GM19452 (cell line): ENCODE measurements around the gene GDF9.
"Not testable (repeated sequence)": the region's sequence is repeated elsewhere in the genome, so short reads cannot be mapped to it uniquely, and the experiment has no call there.

ENCODE experiments used
- ATAC-seq: cut with Tn5 transposase; IDR thresholded peaks from one replicate; pipeline ENCODE4 v1.9.1; 2021; ENCODE audit not compliant: unreplicated experiment

Gene GDF9

GRCh38 chr5:132873119-132873929, 7.1 kb upstream of the GDF9 start, which contains the start of gene LEAP2:
Gene LEAP2, plus strand, starts transcription at chr5:132873668. Its CDS starts 27 bp downstream, at chr5:132873695.
- ATAC-seq, result no peak

- ATAC-seq, result no peak
Observed at GRCh38 chr5:132872788-132873118, 6.5 kb upstream of the GDF9 start.

GRCh38 chr5:132871459-132872284, 5.4 kb upstream of the GDF9 start:
- no peak for ATAC-seq

- no peak for ATAC-seq
Observed at GRCh38 chr5:132870801-132871200, 4.5 kb upstream of the GDF9 start.

DNA sequence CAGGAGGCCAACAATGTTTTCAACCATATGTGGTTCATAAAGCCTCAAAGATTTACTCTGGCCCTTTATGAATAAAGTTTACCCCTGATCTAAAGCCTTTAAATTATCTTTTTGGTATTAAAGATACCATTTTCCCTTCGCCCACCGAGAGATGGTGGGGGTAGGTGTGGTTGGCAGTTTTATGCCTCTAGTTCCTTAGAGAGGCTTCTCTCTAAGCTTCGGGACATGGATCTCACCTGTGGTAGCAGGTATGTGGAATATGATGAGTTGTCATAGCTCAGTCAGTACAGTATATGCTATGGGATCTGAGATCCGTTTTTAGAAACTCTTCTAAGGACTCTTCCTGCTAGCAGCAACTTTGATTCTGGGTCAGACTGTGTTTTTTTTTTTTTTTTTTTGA, 2.5 kb upstream of the GDF9 start:
- ATAC-seq, result no peak

- peak; percentile 13 for ATAC-seq
Observed at GRCh38 chr5:132867046-132867451, 780 bp upstream of the GDF9 start.

- peak; percentile 14 for ATAC-seq
Observed at GRCh38 chr5:132865668-132866341, 464 bp downstream of the GDF9 start.

DNA sequence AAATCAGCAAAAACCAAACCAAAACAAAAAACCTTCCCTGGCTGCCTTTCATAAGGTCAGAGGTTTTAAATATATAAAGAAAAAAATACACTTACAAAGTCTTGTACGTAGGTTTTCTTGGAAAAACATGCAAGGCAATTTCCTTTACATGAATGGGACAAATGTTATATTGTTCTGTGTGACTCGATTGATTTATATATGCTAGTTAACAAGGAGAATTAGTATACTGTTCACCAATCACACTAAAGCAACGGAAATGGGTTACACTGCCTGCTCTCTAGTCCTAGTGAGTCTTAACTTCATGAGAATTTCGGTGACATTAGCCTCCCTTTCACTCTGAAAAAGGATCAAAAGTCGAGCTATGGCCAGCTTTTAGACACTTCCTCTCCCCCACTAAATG, 5.5 kb downstream of the GDF9 start:
- ATAC-seq, result no peak

DNA sequence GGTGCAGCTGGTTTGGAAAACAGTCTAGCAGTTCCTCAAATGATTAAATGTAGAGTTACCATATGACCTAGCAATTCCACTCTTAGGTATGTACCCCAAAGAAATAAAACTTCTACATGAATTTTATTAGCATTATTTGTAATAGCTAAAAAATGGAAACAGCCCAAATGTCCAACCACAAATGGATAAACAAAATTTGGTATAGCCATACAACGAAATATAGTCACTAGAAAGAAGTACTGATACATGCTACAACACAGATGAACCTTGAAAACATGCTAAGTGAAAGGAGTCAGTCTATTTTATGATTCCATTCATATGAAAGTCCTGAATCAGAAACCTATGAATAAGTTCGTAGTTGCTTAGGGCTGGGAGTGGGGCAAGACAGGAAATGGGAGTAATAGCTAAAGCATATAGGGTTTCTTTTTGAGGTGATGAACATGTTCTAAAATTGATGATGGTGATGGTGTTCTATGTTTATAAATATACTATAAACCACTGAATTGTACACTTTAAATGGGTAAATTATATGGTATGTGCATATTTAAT, 6.3 kb downstream of the GDF9 start:
- no peak for ATAC-seq

DNA sequence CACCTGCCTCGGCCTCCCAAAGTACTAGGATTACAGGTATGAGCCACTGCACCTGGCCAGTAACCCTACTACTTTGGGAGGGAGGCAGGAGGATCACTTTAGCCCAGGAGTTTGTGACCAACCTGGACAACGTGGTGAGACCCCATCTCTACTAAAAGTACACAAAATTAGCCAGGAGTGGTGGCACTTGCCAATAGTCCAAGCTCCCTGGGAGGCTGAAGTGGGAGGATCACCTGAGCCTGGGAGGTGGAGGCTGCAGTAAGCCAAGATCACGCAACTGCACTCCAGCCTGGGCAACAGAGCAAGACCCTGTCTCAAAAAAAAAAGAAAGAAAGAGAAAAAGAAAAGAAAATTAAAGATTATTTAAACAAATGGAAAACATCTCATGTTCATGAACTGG, 10.3 kb downstream of the GDF9 start:
- ATAC-seq, result no peak

GRCh38 chr5:132854992-132855391, 11.3 kb downstream of the GDF9 start:
- ATAC-seq, result not testable (repeated sequence)

- ATAC-seq, result no peak
Observed at GRCh38 chr5:132854301-132854700, 12.0 kb downstream of the GDF9 start.

DNA sequence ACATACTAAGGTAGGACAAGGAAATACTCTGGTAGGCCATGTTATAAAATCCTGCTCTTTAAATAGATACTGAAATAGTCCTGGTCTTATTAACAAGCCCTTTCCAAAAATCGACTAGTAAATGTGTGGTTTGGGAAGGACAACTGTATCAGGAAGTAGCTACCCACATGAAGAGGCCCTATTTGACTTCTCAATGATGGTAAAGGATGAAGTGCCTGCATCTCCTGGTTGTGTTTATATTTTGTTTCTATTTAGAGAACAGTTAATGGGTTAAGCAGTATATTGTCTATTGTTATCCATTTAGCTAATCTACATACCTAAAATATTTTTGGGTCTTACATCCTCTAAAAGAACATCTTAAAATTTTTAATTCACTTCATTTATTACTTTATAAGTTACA, 12.5 kb downstream of the GDF9 start:
- ATAC-seq, result no peak

DNA sequence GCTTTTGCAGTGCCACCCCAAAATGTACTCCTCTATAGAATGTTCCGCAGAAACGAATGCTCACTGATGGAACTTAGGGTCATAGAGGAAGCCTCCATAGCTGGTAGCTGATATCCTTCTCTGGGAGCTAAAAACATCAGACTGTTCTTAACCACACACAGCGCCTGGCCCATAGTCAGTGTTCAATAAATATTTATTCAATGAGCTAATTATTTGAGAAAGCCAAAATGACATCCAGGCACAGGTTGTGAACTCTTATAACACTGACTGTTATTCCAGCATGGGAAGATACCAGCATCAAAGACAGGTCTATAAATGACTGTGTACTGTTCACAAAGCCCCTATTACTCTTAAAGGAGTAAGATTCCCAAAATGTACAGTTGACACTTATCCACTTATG, 12.9 kb downstream of the GDF9 start:
- no peak for ATAC-seq

DNA sequence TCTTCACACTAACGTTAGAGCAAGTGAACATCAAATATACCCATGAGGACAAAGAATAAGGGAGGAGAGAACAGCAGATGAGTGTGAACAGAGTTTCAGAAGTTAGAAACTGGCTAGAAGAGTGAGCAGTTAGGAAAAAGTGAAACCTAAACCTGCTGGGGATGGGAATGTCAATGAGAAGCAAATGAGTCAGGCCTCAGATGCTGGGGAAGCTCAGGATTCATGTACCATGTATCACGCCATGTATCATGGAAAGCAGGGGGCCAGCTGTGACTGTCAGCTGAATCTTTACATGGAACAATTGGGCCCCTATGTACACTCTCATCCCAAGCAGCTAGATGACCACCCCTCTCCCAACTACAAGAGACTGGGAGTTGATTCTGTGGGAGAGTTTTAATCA, 16.2 kb downstream of the GDF9 start:
- no peak for ATAC-seq

DNA sequence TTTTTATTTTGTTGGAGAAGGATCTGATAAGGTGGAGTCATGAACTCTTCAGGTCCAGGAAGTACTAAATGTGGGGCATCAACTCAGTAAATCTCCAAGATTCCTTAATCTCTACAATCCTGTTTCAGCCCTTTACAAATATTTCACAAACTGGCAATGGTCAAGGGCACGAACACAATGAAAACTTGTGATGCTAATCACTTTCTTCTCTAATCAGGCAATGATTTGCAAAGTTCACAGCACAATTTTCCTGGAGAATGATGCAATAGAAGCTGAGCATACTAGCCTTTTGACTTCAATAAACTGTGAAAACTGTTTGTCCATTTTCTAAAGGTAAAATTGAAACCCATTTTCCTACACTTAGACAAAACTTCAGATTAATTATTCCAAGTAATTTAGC, 16.9 kb downstream of the GDF9 start:
- ATAC-seq, result no peak

GRCh38 chr5:132848270-132848669, 18.0 kb downstream of the GDF9 start:
- ATAC-seq, result no peak

DNA sequence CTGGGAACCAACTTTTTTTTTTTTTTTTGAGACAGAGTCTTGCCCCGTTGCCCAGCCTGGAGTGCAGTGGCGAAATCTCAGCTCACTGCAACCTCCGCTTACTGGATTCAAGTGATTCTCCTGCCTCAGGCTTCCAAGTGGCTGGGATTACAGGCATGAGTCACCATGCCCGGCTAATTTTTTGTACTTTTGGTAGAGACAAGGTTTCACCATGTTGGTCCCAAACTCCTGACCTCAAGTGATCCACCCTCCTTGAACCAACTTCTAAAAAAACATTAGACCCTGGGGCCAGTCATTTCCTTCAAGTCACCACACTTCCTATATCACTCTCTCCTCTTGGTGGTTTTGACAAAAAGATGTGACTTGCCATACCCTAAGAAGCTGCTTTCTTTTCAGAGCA, 25.0 kb downstream of the GDF9 start:
- ATAC-seq, result no peak

DNA sequence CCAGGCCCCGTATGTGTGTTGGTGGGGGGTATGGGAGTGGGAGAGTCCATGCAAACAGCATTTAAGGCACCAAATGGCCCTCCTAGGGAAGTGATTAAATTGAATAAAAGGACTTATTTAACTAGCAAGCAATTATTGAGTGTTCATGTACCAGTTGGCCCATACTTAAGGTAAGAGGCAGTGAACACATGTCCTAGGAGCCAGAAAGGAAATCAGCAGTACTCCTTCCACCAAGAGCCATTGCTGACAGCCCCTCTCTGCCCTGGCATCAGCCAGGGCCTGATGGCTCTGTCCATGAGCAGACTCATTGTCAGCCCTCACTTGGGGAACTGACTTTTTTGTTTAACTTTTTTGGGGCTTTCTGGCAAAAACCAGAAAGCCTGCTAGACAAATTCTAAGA, 25.4 kb downstream of the GDF9 start:
- ATAC-seq, result no peak

DNA sequence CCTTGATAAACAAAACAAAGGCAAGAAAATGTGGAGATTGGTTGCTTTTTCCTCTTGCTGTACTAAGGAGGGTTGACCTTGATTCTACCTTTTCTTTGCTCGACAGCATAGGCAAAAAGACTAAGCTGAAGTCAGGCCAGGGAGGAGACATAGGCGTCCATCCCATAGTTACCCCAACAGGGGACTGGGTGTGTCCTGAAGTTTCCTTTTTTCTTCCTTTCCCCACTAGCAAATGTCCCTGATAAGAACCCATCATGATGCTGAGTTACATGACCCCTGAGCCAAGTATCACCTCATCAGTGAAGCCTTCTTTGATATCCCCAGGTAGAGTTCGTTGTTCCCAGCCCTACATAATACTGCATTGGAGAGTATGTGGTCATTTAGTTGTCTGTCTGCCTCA, 26.0 kb downstream of the GDF9 start:
- ATAC-seq, result no peak
